DOHH2 (cell line): ENCODE results near the gene SGF29.

Experiments used
- CTCF ChIP-seq: fragments of 200-600 bp; sonication (generic); IDR thresholded peaks from one replicate; pipeline ENCODE4 v1.5.1; 2014; ENCODE audit warnings: antibody characterized with exemption, mild to moderate bottlenecking, low read depth, low read length; ENCODE audit not compliant: poor library complexity, severe bottlenecking
- EZH2phosphoT487 ChIP-seq: fragments of 200-600 bp; sonication (generic); IDR thresholded peaks from 2 replicates; pipeline ENCODE4 v1.6.1; 2017; ENCODE audit warnings: borderline replicate concordance, mild to moderate bottlenecking, antibody characterized with exemption, low read length, moderate library complexity, mixed read lengths

- no peak for TF ChIP-seq EZH2phosphoT487
- TF ChIP-seq CTCF: no peak
Measured at GRCh38 chr16:28537964-28538732, 15.6 kb upstream of the SGF29 start.
